GM21515 (cell line): ENCODE data around the gene BAZ1B.
A peak's percentile ranks its signal among the peaks of the same experiment; 100 is the strongest.
"Not testable (repeated sequence)": the region's sequence is repeated elsewhere in the genome, so short reads cannot be mapped to it uniquely, and the experiment has no call there.

ENCODE experiments used
- ATAC-seq: cut with Tn5 transposase; IDR thresholded peaks from one replicate; pipeline ENCODE4 v1.9.1; 2021; ENCODE audit not compliant: unreplicated experiment

Gene BAZ1B

GRCh38 chr7:73544678-73545077, 22.6 kb upstream of the BAZ1B start:
- ATAC-seq, result no peak

GRCh38 chr7:73541722-73542121, 19.6 kb upstream of the BAZ1B start:
- ATAC-seq, result no peak

GRCh38 chr7:73539709-73540108, 17.6 kb upstream of the BAZ1B start:
- ATAC-seq, result no peak

- not testable (repeated sequence) for ATAC-seq
Measured at GRCh38 chr7:73538510-73538909, 16.4 kb upstream of the BAZ1B start.

- no peak for ATAC-seq
Measured at GRCh38 chr7:73537051-73537450, 15.0 kb upstream of the BAZ1B start.

GRCh38 chr7:73536479-73536878, 14.4 kb upstream of the BAZ1B start:
- ATAC-seq, result no peak

- not testable (repeated sequence) for ATAC-seq
Measured at GRCh38 chr7:73535918-73536317, 13.8 kb upstream of the BAZ1B start.

- ATAC-seq, result no peak
Measured at GRCh38 chr7:73533742-73534141, 11.6 kb upstream of the BAZ1B start.

GRCh38 chr7:73532224-73532623, 10.1 kb upstream of the BAZ1B start:
- no peak for ATAC-seq

- ATAC-seq, result no peak
Measured at GRCh38 chr7:73530800-73531199, 8.7 kb upstream of the BAZ1B start.

- no peak for ATAC-seq
Measured at GRCh38 chr7:73526896-73527821, 5.1 kb upstream of the BAZ1B start.

GRCh38 chr7:73526158-73526494, 4.0 kb upstream of the BAZ1B start:
- not testable (repeated sequence) for ATAC-seq

GRCh38 chr7:73521636-73522104, 423 bp downstream of the BAZ1B start:
- peak; percentile 40 for ATAC-seq

GRCh38 chr7:73520673-73521635, 1.1 kb downstream of the BAZ1B start:
- ATAC-seq, result no peak

GRCh38 chr7:73519867-73520672, 2.0 kb downstream of the BAZ1B start:
- ATAC-seq, result no peak

GRCh38 chr7:73518470-73518869, 3.6 kb downstream of the BAZ1B start:
- ATAC-seq, result no peak

- no peak for ATAC-seq
Measured at GRCh38 chr7:73517241-73517995, 4.7 kb downstream of the BAZ1B start.

GRCh38 chr7:73515178-73515577, 6.9 kb downstream of the BAZ1B start:
- no peak for ATAC-seq

- ATAC-seq, result no peak
Measured at GRCh38 chr7:73512018-73512780, 9.9 kb downstream of the BAZ1B start.
